B cell (primary cell): ENCODE results near the gene NES. TPM values are rescaled to one million over a fixed set of nuclear protein-coding genes. Genes with fewer than 3 reads are reported as not detected.
A peak's percentile ranks its signal among the peaks of the same experiment; 100 is the strongest.

Experiments
- ATAC-seq: fragments of 200-7000 bp; cut with Tn5 transposase; one replicate; pipeline ENCODE4 v1.10.0; 2021; ENCODE audit warnings: low read depth, mild to moderate bottlenecking, moderate number of reproducible peaks, moderate library complexity
- CTCF ChIA-PET: fragments of 350-600 bp; sonication (Branson Sonifier 250); formaldehyde crosslinking; loops from one replicate; lab custom pipeline; 2021; ENCODE audit warnings: antibody characterized with exemption, inconsistent platforms; lab: Charles Lee
- POLR2A ChIA-PET: fragments of 350-600 bp; sonication (Branson Sonifier 250); formaldehyde crosslinking; loops from one replicate; lab custom pipeline; 2021; ENCODE audit warnings: antibody characterized with exemption; lab: Charles Lee
- DNase-seq: peaks from one replicate; pipeline ENCODE4 v3.0.0; 2013
- H2AFZ ChIP-seq: 2 replicates; pipeline ENCODE4 v1.6.1; 2012; ENCODE audit warnings: mild to moderate bottlenecking, low read depth, low read length; ENCODE audit not compliant: insufficient read depth, poor library complexity, severe bottlenecking
- H3K27ac ChIP-seq, 2 donors: 1 replicate in 1 of 2; 2 replicates in 1 of 2; pipeline ENCODE4 v1.5.1; 2012 to 2013; ENCODE audit warnings: low read length in 2 of 2, mild to moderate bottlenecking in 2 of 2, moderate library complexity in 1 of 2
- H3K27me3 ChIP-seq, 4 experiments: fragments of 200-600 bp in 1 of 4; sonication (generic) in 1 of 4; replicated peaks in 1 of 4; 1 replicate in 2 of 4; 2 replicates in 2 of 4; pipeline versions ENCODE4 v1.6.1 to v1.7.0; 2013 to 2016; ENCODE audit warnings: low read length in 3 of 4, mild to moderate bottlenecking in 2 of 4, mixed read lengths in 1 of 4, moderate library complexity in 1 of 4; ENCODE audit not compliant: insufficient read depth in 4 of 4, control insufficient read depth in 3 of 4; ENCODE audit errors: control extremely low read depth in 1 of 4
- H3K36me3 ChIP-seq, 2 experiments: replicated peaks in 1 of 2; 1 replicate in 1 of 2; 2 replicates in 1 of 2; pipeline versions ENCODE4 v1.6.1 to v1.7.1; 2013; ENCODE audit warnings: low read length in 1 of 2; ENCODE audit not compliant: insufficient read depth in 2 of 2, control insufficient read depth in 1 of 2; ENCODE audit errors: control extremely low read depth in 1 of 2, extremely low read depth in 1 of 2
- H3K4me1 ChIP-seq, 2 donors: fragments of 200-600 bp in 1 of 2; sonication (generic) in 1 of 2; 1 replicate in 1 of 2; 2 replicates in 1 of 2; pipeline versions ENCODE4 v1.5.1 to v1.6.1; 2013 to 2017; ENCODE audit warnings: low read length in 2 of 2; ENCODE audit not compliant: control insufficient read depth in 2 of 2, insufficient read depth in 2 of 2
- H3K4me2 ChIP-seq: replicated peaks from 2 replicates; pipeline ENCODE3; 2012; ENCODE audit warnings: mild to moderate bottlenecking, low read depth, low read length; ENCODE audit not compliant: poor library complexity, severe bottlenecking
- H3K4me3 ChIP-seq, 5 experiments: fragments of 200-600 bp in 1 of 5; sonication (generic) in 1 of 5; 1 replicate in 3 of 5; 2 replicates in 2 of 5; pipeline versions ENCODE4 v1.5.1 to v1.7.0; 2011 to 2016; ENCODE audit warnings: low read length in 4 of 5, mild to moderate bottlenecking in 4 of 5, low read depth in 2 of 5, control low read depth in 1 of 5, moderate library complexity in 1 of 5; ENCODE audit not compliant: insufficient read depth in 1 of 5; ENCODE audit errors: control extremely low read depth in 1 of 5, extremely low read depth in 1 of 5
- H3K79me2 ChIP-seq: fragments of 200-600 bp; sonication (generic); one replicate; pipeline ENCODE4 v1.6.0; 2016; ENCODE audit warnings: low read length; ENCODE audit not compliant: control insufficient read depth, insufficient read depth
- H3K9ac ChIP-seq: fragments of 200-600 bp; sonication (generic); 2 replicates; pipeline ENCODE4 v1.6.1; 2017; ENCODE audit warnings: mild to moderate bottlenecking, low read length, moderate library complexity
- H3K9me3 ChIP-seq, 3 donors: one replicate each; pipeline versions ENCODE4 v1.6.1 to v1.7.1; 2013; ENCODE audit warnings: low read length in 2 of 3; ENCODE audit not compliant: control insufficient read depth in 2 of 3, insufficient read depth in 1 of 3; ENCODE audit errors: control extremely low read depth in 1 of 3
- H4K20me1 ChIP-seq: 2 replicates; pipeline ENCODE4 v1.6.0; 2012; ENCODE audit warnings: mild to moderate bottlenecking, low read length; ENCODE audit not compliant: insufficient read depth, control insufficient read depth, poor library complexity, severe bottlenecking
- H3K27ac Mint-ChIP-seq: one replicate; pipeline ENCODE4 v1.8.0; 2021; ENCODE audit warnings: mixed read lengths
- H3K27me3 Mint-ChIP-seq: one replicate; pipeline ENCODE4 v1.8.0; 2021; ENCODE audit warnings: mixed read lengths
- H3K4me1 Mint-ChIP-seq: one replicate; pipeline ENCODE4 v1.8.0; 2021; ENCODE audit warnings: mixed read lengths
- H3K4me3 Mint-ChIP-seq: one replicate; pipeline ENCODE4 v1.8.0; 2021; ENCODE audit warnings: mixed read lengths
- H3K9me3 Mint-ChIP-seq: one replicate; pipeline ENCODE4 v1.8.0; 2022; ENCODE audit warnings: mixed read lengths; ENCODE audit not compliant: insufficient read depth
- EZH2 ChIP-seq: IDR thresholded peaks from 2 replicates; pipeline ENCODE4 v1.6.1; 2012; ENCODE audit warnings: borderline replicate concordance, low read depth, mild to moderate bottlenecking, moderate library complexity, low read length; ENCODE audit not compliant: insufficient read depth, poor library complexity, severe bottlenecking
- WGBS: methylation state at CpG from one replicate; pipeline ENCODE4 v1.1.5; 2013; ENCODE audit warnings: missing lambda C conversion rate; ENCODE audit not compliant: insufficient coverage; 5-methylcytosine and 5-hydroxymethylcytosine counted together
- intact Hi-C: fragments of 100-400 bp; cut with micrococcal nuclease; formaldehyde crosslinking; loops from one replicate; pipeline ENCODE4 v1.10.0; 2022
- polyA plus RNA-seq: library from polyadenylated mRNA; depleted of rRNA; stranded (reverse); fragments of >200 nt; gene quantifications from 2 replicates; pipeline ENCODE4 v1.2.3, GENCODE V29; 2012
- total RNA-seq, 2 donors: library from RNA; stranded (reverse); fragments of 120-200 nt in 1 of 2; gene quantifications; 1 replicate in 1 of 2; 2 replicates in 1 of 2; pipeline versions ENCODE4 v1.2.3 to v1.2.4, GENCODE V29; 2013 to 2022
- TF ChIP-seq, protein P1 (sequence below): fragments of 200-600 bp; IDR thresholded peaks from one replicate; pipeline ENCODE4 v1.8.0; 2022; ENCODE audit warnings: antibody characterized with exemption, mild to moderate bottlenecking

Gene NES
- total and polyA plus RNA-seq, 2 donors (not counting 1 experiment from before 2014, with no cell fraction given), result 0.05 TPM; not detected in 1

DNA sequence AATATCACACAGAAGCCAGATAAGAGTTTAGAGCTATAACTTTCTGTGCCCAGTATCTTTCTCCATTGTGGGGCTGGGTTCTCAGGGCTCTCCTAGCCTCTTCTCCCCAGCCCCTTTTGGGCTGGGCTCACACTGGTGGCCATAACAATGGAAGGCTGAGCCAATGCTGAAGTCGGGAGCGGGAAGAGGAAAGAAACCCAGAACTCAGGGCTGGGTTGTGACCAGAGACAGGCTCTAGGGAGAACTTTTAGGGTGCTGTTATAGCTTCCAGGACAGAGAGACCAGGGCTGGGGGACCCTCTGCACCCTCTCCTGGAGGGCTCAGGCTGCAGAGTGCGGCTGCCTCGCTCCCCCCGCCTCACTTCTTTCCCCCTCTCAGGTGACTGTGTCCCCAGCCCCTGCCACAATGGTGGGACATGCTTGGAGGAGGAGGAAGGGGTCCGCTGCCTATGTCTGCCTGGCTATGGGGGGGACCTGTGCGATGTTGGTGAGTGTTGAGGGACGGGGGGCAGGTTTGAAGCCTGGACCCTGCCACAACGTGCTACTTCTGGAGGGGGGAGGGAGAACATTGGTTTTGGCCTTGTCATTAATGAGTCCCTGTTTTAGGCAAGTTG lies 21.2 kb downstream of the NES start:
- H3K9me3 ChIP-seq, result peaks cover 0 to 5% (median 0%) of the 10 kb centered on the region in 3 donors
- H3K4me1 ChIP-seq, result peaks cover 36 to 47% of the 10 kb centered on the region in 2 donors
- H3K4me3 ChIP-seq, result no peak overlapping the region
- WGBS, result 50% methylated on average over 8 of the region's 9 CpGs
- no peaks in the 10 kb centered on the region for H3K36me3 ChIP-seq
- no peak overlapping the region for H3K9ac ChIP-seq
- peaks cover 0 to 71% (median 37%) of the 10 kb centered on the region in 4 experiments for H3K27me3 ChIP-seq
- H3K27ac Mint-ChIP-seq, result no peak overlapping the region
- H3K4me1 Mint-ChIP-seq, result peaks cover 51% of the 10 kb centered on the region
- peak overlapping the region; percentile 92 for H3K4me2 ChIP-seq
- H3K4me3 Mint-ChIP-seq, result peak overlapping the region; percentile 86
- ChIA-PET CTCF (interaction anchor here (0.9 to 9.0 kb wide), 4 partner anchors 22 to 70 kb away, joined by 3 to 173 read pairs (median 5); partner anchors contain the start of genes HAPLN2 and NES), POLR2A (no interaction called here)
- intact Hi-C loops, result loop anchor here (2.0 kb wide), 1 partner anchor 15 kb away; no protein-coding TSS in a partner anchor
- H2AFZ ChIP-seq, result no peak overlapping the region
- no peak overlapping the region for H3K27ac ChIP-seq
- ATAC-seq (no peak), DNase-seq (no peak)
- no peak for TF ChIP-seq EZH2
- TF ChIP-seq, protein P1, sequence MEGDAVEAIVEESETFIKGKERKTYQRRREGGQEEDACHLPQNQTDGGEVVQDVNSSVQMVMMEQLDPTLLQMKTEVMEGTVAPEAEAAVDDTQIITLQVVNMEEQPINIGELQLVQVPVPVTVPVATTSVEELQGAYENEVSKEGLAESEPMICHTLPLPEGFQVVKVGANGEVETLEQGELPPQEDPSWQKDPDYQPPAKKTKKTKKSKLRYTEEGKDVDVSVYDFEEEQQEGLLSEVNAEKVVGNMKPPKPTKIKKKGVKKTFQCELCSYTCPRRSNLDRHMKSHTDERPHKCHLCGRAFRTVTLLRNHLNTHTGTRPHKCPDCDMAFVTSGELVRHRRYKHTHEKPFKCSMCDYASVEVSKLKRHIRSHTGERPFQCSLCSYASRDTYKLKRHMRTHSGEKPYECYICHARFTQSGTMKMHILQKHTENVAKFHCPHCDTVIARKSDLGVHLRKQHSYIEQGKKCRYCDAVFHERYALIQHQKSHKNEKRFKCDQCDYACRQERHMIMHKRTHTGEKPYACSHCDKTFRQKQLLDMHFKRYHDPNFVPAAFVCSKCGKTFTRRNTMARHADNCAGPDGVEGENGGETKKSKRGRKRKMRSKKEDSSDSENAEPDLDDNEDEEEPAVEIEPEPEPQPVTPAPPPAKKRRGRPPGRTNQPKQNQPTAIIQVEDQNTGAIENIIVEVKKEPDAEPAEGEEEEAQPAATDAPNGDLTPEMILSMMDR, result no peak
- no peaks in the 10 kb centered on the region for H3K79me2 ChIP-seq
- no peaks in the 10 kb centered on the region for H4K20me1 ChIP-seq
- peaks cover 61% of the 10 kb centered on the region for H3K27me3 Mint-ChIP-seq
- no peaks in the 10 kb centered on the region for H3K9me3 Mint-ChIP-seq

DNA sequence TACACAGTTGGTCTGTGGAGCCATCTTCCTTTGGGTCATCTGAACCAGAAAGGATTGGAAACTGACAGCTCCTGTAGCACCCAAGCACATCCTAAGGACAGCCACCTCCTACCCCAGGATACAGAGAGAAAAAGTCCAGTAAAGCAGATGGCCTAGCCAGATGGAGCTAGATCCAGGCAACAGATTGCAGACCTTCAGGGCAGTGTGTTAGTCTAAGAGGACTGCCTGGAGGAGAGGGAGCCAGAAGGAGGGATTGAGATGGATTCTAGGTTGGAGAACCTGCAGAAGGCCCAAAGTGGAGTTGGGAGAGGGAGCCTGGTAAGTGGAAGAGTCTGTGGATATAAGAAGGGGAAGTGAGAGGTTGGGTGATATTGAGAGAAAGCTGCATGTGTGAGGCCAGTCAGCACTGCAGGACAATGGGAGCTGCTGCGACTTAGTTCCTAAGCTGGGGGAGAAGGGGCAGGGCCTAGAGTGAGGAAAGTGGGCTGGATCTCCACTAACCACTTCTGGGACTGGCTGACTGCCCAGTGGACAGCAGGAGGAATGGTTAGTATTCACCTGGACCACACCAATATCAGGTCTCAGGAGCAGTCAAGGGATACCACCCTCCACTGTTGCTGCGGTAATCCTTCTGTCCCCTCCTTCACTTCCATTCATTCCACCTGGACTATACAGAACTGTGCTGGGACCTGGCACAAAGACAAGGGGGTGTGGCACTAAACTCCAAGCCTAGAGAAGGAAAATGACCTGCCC lies 21.9 kb downstream of the NES start:
- Histone ChIP-seq H4K20me1 (no peaks in the 10 kb centered on the region), H3K36me3 (no peaks in the 10 kb centered on the region), H2AFZ (no peak overlapping the region), H3K27ac (no peak overlapping the region), H3K4me1 (peaks cover 30 to 40% of the 10 kb centered on the region in 2 donors), H3K9me3 (peaks cover 0 to 5% (median 0%) of the 10 kb centered on the region in 3 donors), H3K4me3 (no peak overlapping the region), H3K27me3 (peaks cover 0 to 77% (median 39%) of the 10 kb centered on the region in 4 experiments), H3K79me2 (no peaks in the 10 kb centered on the region), H3K9ac (no peak overlapping the region), H3K4me2 (no peak overlapping the region)
- peak overlapping the region; percentile 43 for H3K4me3 Mint-ChIP-seq
- CTCF ChIA-PET, result interaction anchor here (0.7 to 9.0 kb wide), 7 partner anchors 17 to 269 kb away, joined by 3 to 173 read pairs (median 3); partner anchors contain the start of genes HAPLN2 and NES
- no peak overlapping the region for H3K27ac Mint-ChIP-seq
- DNase-seq, result no peak
- H3K4me1 Mint-ChIP-seq, result peaks cover 44% of the 10 kb centered on the region
- no peaks in the 10 kb centered on the region for H3K9me3 Mint-ChIP-seq
- POLR2A ChIA-PET, result no interaction called here
- ATAC-seq, result no peak
- TF ChIP-seq, protein P1, result no peak
- no peak for TF ChIP-seq EZH2
- intact Hi-C loops, result no loop called here
- H3K27me3 Mint-ChIP-seq, result peaks cover 64% of the 10 kb centered on the region
- WGBS, result 50% methylated on average over 2 of the region's 2 CpGs
